GM12801 (cell line): ENCODE results near the gene CHSY1.

ENCODE experiments used
- CTCF ChIP-seq: IDR thresholded peaks from one replicate; pipeline ENCODE4 v1.5.1; 2011; ENCODE audit warnings: control low read depth; ENCODE audit not compliant: insufficient read length; ENCODE audit errors: extremely low read depth

CHSY1 gene

GRCh38 chr15:101239724-101240136 is 12.1 kb downstream of the CHSY1 start:
- no peak for TF ChIP-seq CTCF

GRCh38 chr15:101237251-101237650 is 14.6 kb downstream of the CHSY1 start:
- no peak for TF ChIP-seq CTCF

GRCh38 chr15:101233651-101234280 is 18.1 kb downstream of the CHSY1 start:
- TF ChIP-seq CTCF, result no peak

GRCh38 chr15:101232677-101233076 is 19.2 kb downstream of the CHSY1 start:
- no peak for TF ChIP-seq CTCF

- no peak for TF ChIP-seq CTCF
Observed at GRCh38 chr15:101228313-101228712, 23.5 kb downstream of the CHSY1 start.

- no peak for TF ChIP-seq CTCF
Observed at GRCh38 chr15:101225658-101226057, 26.2 kb downstream of the CHSY1 start.

- no peak for TF ChIP-seq CTCF
Observed at GRCh38 chr15:101221902-101222301, 29.9 kb downstream of the CHSY1 start.
